Activated B cell treated with CpG ODN at 0.5 μM for 24 hours (primary cell): ENCODE data around the gene TUBB1. TPM values are rescaled to one million over a fixed set of nuclear protein-coding genes. Genes with fewer than 3 reads are reported as not detected.

ENCODE experiments used
- ATAC-seq: fragments of 200-7000 bp; cut with Tn5 transposase; one replicate; pipeline ENCODE4 v1.10.0; 2021; ENCODE audit warnings: low read depth, mild to moderate bottlenecking, moderate library complexity
- CTCF ChIA-PET: fragments of 350-600 bp; sonication (Branson Sonifier 250); formaldehyde crosslinking; loops from one replicate; lab custom pipeline; 2021; ENCODE audit warnings: antibody characterized with exemption; lab: Charles Lee
- POLR2A ChIA-PET: fragments of 350-600 bp; sonication (Branson Sonifier 250); formaldehyde crosslinking; loops from one replicate; lab custom pipeline; 2021; ENCODE audit warnings: antibody characterized with exemption; lab: Charles Lee
- DNase-seq: peaks from one replicate; pipeline ENCODE4 v3.0.0; 2022
- H3K27ac Mint-ChIP-seq: one replicate; pipeline ENCODE4 v1.8.0; 2020; ENCODE audit warnings: mixed read lengths
- H3K27me3 Mint-ChIP-seq: one replicate; pipeline ENCODE4 v1.8.0; 2021; ENCODE audit warnings: mixed read lengths
- H3K36me3 Mint-ChIP-seq: one replicate; pipeline ENCODE4 v1.8.0; 2021; ENCODE audit warnings: low read depth, mixed read lengths
- H3K4me1 Mint-ChIP-seq: one replicate; pipeline ENCODE4 v1.8.0; 2021; ENCODE audit warnings: mixed read lengths
- H3K4me3 Mint-ChIP-seq: one replicate; pipeline ENCODE4 v1.8.0; 2020; ENCODE audit warnings: mild to moderate bottlenecking, mixed read lengths
- H3K9me3 Mint-ChIP-seq: one replicate; pipeline ENCODE4 v1.8.0; 2020; ENCODE audit warnings: mixed read lengths
- intact Hi-C: fragments of 100-400 bp; cut with micrococcal nuclease; formaldehyde crosslinking; loops from one replicate; pipeline ENCODE4 v1.15.1; 2024
- total RNA-seq: library from RNA; stranded (reverse); gene quantifications from 2 replicates; pipeline ENCODE4 v1.2.3, GENCODE V29; 2022
- TF ChIP-seq, protein P1 (sequence below): fragments of 200-600 bp; IDR thresholded peaks from one replicate; pipeline ENCODE4 v1.8.0; 2022; ENCODE audit warnings: antibody characterized with exemption, mild to moderate bottlenecking

The TUBB1 gene
- total RNA-seq, 1 donor from 2014 or later: 0.09 TPM

DNA sequence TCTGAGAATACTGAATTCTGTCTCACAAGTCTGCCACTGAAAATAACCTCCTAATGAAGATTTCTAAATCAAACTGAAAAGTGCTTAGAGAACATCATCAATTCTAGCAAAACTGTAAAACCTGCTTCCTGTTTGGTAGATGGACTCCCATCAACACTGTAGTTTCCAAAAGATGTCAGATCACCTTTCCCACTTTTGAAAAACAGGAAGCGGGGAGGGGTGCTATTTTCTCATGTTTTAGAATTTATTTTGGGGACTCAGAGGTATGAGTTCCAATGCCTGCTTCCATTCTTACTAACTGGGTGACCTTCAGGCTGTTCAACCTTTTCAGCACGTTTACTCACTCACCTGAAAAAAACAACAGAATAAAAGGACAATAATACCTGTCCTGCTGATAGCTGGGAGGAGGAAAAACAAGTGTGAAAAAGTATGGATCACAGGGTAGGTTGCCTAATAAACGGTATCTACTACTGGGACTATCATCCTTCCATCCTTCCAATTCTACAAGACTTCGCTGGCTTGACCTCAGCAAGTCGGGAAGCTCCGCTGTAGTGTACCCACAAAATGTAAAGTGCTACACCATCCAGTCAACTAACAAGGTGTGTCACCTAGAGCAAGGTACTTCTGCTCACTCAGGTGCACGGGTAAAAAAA is 11.8 kb downstream of the TUBB1 start:
- no peak for ATAC-seq
- Mint-ChIP-seq H3K4me1 (peaks cover 58% of the 10 kb centered on the region), H3K36me3 (peaks cover 83% of the 10 kb centered on the region), H3K27me3 (no peaks in the 10 kb centered on the region), H3K27ac (peak overlapping the region; percentile 95), H3K4me3 (peak overlapping the region; percentile 96), H3K9me3 (no peaks in the 10 kb centered on the region)
- ChIA-PET CTCF (interaction anchor here (1.2 to 2.4 kb wide), 5 partner anchors 15 to 191 kb away, joined by 3 to 10 read pairs (median 5); no protein-coding TSS in a partner anchor), POLR2A (interaction anchor here (1.0 to 4.4 kb wide), 14 partner anchors 9 to 1633 kb away, joined by 3 to 89 read pairs (median 38); partner anchors contain the start of genes CTSZ, GNAS, GNAS-AS1 and NELFCD)
- intact Hi-C loops: loop anchor here (5.0 kb wide), 1 partner anchor 379 kb away; the partner anchor contains the start of gene STX16
- no peak for DNase-seq
- TF ChIP-seq, protein P1, sequence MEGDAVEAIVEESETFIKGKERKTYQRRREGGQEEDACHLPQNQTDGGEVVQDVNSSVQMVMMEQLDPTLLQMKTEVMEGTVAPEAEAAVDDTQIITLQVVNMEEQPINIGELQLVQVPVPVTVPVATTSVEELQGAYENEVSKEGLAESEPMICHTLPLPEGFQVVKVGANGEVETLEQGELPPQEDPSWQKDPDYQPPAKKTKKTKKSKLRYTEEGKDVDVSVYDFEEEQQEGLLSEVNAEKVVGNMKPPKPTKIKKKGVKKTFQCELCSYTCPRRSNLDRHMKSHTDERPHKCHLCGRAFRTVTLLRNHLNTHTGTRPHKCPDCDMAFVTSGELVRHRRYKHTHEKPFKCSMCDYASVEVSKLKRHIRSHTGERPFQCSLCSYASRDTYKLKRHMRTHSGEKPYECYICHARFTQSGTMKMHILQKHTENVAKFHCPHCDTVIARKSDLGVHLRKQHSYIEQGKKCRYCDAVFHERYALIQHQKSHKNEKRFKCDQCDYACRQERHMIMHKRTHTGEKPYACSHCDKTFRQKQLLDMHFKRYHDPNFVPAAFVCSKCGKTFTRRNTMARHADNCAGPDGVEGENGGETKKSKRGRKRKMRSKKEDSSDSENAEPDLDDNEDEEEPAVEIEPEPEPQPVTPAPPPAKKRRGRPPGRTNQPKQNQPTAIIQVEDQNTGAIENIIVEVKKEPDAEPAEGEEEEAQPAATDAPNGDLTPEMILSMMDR: no peak

DNA sequence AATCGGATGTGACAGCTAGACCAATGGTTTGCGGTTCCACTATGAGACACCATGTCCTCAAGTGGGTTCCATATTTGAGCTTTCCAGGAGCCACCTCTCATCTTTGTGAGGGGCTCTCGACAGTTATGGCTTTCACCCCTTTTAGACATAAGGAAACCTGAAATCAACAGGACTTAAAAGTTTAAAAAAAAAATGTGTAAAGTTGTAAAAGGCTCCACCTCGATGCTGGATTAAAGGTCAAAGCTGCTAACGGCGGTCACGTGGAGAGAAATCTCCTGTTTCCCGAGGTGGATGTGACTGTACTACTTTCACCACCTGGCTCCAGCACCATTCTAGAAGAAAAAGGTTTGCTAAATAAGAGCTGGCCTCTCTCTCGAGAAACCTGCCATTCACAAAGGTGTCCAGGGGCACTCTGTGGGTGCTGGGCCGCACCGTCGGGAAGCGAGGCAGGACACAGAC is 12.4 kb downstream of the TUBB1 start:
- peak overlapping the region; percentile 95 for H3K27ac Mint-ChIP-seq
- H3K4me3 Mint-ChIP-seq: peak overlapping the region; percentile 96
- CTCF ChIA-PET: interaction anchor here (0.9 to 2.4 kb wide), 6 partner anchors 16 to 191 kb away, joined by 3 to 10 read pairs (median 4); no protein-coding TSS in a partner anchor
- H3K36me3 Mint-ChIP-seq: peaks cover 83% of the 10 kb centered on the region
- TF ChIP-seq, protein P1: no peak
- H3K27me3 Mint-ChIP-seq: no peaks in the 10 kb centered on the region
- H3K4me1 Mint-ChIP-seq: peaks cover 56% of the 10 kb centered on the region
- intact Hi-C loops: loop anchor here (1.0 to 5.0 kb wide), 8 partner anchors 11 to 722 kb away; partner anchors contain the start of genes CTSZ, NELFCD, PRELID3B and RAB22A
- no peaks in the 10 kb centered on the region for H3K9me3 Mint-ChIP-seq
- ATAC-seq: no peak
- POLR2A ChIA-PET: interaction anchor here (0.9 to 4.4 kb wide), 27 partner anchors 8 to 1634 kb away, joined by 3 to 89 read pairs (median 7); partner anchors contain the start of genes CTSZ, GNAS, GNAS-AS1 and NELFCD
- no peak for DNase-seq

DNA sequence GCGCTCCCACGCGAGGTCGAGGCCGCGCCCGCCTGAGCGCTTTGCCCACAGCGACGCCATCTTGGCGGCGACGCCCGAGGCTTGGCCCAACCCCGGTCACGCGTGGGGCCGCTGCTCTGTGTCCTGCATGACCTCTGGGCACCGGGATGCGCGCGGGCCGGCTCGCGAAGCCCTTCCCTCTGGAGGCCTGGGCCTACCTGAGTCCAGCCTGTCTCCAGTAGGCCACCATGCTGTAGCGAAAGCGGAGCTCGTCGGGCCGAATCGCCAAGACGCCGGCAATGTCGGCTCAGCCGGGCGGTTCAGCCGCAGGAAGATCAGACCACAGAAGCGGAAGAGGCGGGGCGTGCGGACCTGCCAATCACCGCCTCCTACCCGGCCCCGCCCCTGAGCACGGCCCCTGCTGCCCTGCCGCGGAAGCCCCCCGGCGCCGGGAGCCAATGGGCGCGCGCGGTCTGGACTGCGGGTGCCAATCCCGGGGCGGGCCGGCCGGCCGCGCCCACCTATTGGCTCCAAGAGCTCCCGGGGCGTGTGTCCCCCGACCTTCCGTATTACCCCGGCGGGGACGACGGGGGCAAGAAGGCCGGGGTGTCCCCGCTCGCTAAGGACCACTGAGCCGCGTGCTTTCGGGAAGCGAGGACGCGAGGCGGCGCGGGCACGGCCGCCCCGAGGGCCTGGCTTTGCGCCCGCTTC is 12.9 kb downstream of the TUBB1 start, which contains the start of gene ATP5F1E:
Gene ATP5F1E, minus strand, starts transcription at position 313 of the 690 bp plus-strand sequence. Its CDS starts 84 bp downstream, at position 229.
- peak within 1 kb of the TSS; percentile 96 for H3K4me3 Mint-ChIP-seq
- CTCF ChIA-PET: interaction anchor here (0.8 to 2.4 kb wide), 8 partner anchors 16 to 190 kb away, joined by 3 to 10 read pairs (median 4); no protein-coding TSS in a partner anchor
- no peaks in the 10 kb centered on the region for H3K27me3 Mint-ChIP-seq
- peak within 1 kb of the TSS; percentile 95 for H3K27ac Mint-ChIP-seq
- DNase-seq: peak; percentile 98
- TF ChIP-seq, protein P1: no peak
- H3K4me1 Mint-ChIP-seq: peaks cover 50% of the 10 kb centered on the region
- H3K9me3 Mint-ChIP-seq: no peaks in the 10 kb centered on the region
- POLR2A ChIA-PET: interaction anchor here (0.8 to 4.4 kb wide), 37 partner anchors 8 to 1634 kb away, joined by 3 to 89 read pairs (median 6); partner anchors contain the start of genes CTSZ, GNAS, GNAS-AS1 and NELFCD
- peak; percentile 96 for ATAC-seq
- H3K36me3 Mint-ChIP-seq: peaks cover 83% of the 10 kb centered on the region
- intact Hi-C loops: loop anchor here (1.0 to 5.0 kb wide), 8 partner anchors 10 to 723 kb away; partner anchors contain the start of genes CTSZ, NELFCD, PRELID3B and RAB22A

DNA sequence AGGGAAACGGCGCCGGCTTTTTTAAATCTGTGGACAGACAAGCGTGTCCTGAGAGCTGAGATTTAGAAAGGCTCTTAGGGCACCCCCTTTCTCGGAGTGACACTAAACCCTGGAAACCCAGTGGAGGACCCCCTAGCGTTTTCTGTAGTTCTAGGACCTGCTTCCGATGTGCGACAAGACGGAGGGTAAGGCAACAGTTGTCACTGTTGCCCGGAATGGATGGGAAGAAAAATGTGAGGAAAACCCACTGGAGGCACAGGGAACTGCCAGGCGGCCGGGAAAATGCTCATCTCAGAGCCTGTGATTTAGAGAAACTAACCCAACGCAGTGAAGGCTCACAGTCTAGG is 13.5 kb downstream of the TUBB1 start:
- peak overlapping the region; percentile 96 for H3K4me3 Mint-ChIP-seq
- peaks cover 45% of the 10 kb centered on the region for H3K4me1 Mint-ChIP-seq
- H3K36me3 Mint-ChIP-seq: peaks cover 83% of the 10 kb centered on the region
- DNase-seq (no peak), ATAC-seq (no peak)
- ChIA-PET POLR2A (interaction anchor here (0.8 to 4.4 kb wide), 32 partner anchors 9 to 727 kb away, joined by 3 to 89 read pairs (median 7); partner anchors contain the start of genes CTSZ, GNAS, GNAS-AS1 and NELFCD), CTCF (interaction anchor here (0.8 to 2.4 kb wide), 5 partner anchors 17 to 189 kb away, joined by 3 to 10 read pairs (median 5); no protein-coding TSS in a partner anchor)
- H3K27me3 Mint-ChIP-seq: no peaks in the 10 kb centered on the region
- H3K9me3 Mint-ChIP-seq: no peaks in the 10 kb centered on the region
- TF ChIP-seq, protein P1: no peak
- intact Hi-C loops: loop anchor here (1.0 to 5.0 kb wide), 8 partner anchors 10 to 723 kb away; partner anchors contain the start of genes CTSZ, NELFCD, PRELID3B and RAB22A
- H3K27ac Mint-ChIP-seq: peak overlapping the region; percentile 94
